ENCODE data around the gene MARVELD2. TPM values are rescaled to one million over a fixed set of nuclear protein-coding genes. Genes with fewer than 3 reads are reported as not detected.
A peak's percentile ranks its signal among the peaks of the same experiment; 100 is the strongest.

Gene MARVELD2
- total and polyA plus RNA-seq, 2 of the 13 experiments (the other 11 are each of a cell fraction or from before 2014, with no cell fraction given), result 11.1 to 15.4 TPM

DNA sequence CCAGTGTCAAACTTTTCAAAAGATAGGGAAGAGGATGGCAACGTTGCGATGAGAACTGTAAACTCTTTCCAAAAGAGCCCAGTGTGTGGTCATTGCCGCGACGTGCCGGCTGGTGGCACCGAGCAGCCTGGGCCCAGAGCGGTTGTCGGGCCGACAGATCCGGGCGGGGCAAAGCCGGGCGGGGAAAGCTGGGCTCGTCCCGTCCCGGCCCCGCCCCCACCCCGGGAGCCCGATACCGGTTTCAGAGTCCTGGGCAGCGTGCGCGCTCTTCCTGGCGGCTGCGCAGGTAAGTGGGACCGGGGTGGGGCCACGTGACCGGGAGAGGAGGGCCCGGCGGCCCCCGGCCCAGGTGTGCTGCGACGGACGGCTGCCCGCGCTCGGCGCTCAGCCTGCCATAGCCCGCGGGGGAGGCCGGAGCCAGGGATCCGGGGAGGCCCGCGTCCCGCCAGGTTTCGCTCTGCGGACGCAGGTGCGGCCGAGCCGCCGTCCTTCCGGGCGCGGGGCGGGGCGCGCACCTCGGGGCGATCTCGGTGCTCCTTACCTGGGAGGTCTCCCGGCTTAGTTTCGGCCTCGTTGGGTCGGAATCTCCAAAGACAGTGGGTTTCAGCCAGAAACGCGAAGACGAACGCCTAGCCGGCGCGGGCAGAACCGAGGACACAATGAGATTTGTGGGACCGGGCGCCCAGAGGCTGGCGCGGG is at the start of gene MARVELD2 (continued):
- TF ChIP-seq SKIL (CRISPR knock-in tag; IDR thresholded peaks at IDR 0.05; ENCODE audit: borderline replicate concordance), result 0 out of 2 replicates have a peak, but pooled peaks have one; percentile 44
- no peak for TF ChIP-seq DBP (CRISPR knock-in tag; IDR thresholded peaks at IDR 0.05; ENCODE audit: not compliant biosample characterization)
- TF ChIP-seq ZNF451 (CRISPR knock-in tag; IDR thresholded peaks at IDR 0.05), result 0 out of 2 replicates have a peak, but pooled peaks have one; percentile 71
- no peak for TF ChIP-seq ZNF234 (CRISPR knock-in tag; conservative IDR thresholded peaks at IDR 0.05)
- 0 out of 2 replicates have a peak, but pooled peaks have one; percentile 44 for TF ChIP-seq ZBTB42 (CRISPR knock-in tag; IDR thresholded peaks at IDR 0.05)
- TF ChIP-seq ARNT (IDR thresholded peaks at IDR 0.05), result no peak
- no peak for TF ChIP-seq HOXA7 (CRISPR knock-in tag; IDR thresholded peaks at IDR 0.05)
- TF ChIP-seq AHDC1 (CRISPR knock-in tag; IDR thresholded peaks at IDR 0.05; ENCODE audit: borderline replicate concordance), result 0 out of 2 replicates have a peak, but pooled peaks have one; percentile 49
- TF ChIP-seq GABPA (IDR thresholded peaks at IDR 0.05; ENCODE audit: low read depth, low read length), result no peak
- TF ChIP-seq GABPA (CRISPR knock-in tag; IDR thresholded peaks at IDR 0.05; ENCODE audit: low read depth), result peak; percentile 9; the same call in 1 of the 2 replicates
- no peak for TF ChIP-seq STAT5B (CRISPR knock-in tag; IDR thresholded peaks at IDR 0.05)
- TF ChIP-seq NR1H2 (CRISPR knock-in tag; IDR thresholded peaks at IDR 0.05; ENCODE audit: borderline replicate concordance, low read depth), result no peak
- no peak for TF ChIP-seq ETS1 (CRISPR knock-in tag; IDR thresholded peaks at IDR 0.05)
- peak; percentile 87 for TF ChIP-seq ASH2L (IDR thresholded peaks at IDR 0.05; ENCODE audit: insufficient read length, low read depth, low read length)
- no peak for TF ChIP-seq ZBTB21 (CRISPR knock-in tag; IDR thresholded peaks at IDR 0.05)
- TF ChIP-seq POGZ (CRISPR knock-in tag; IDR thresholded peaks at IDR 0.05), result peak; percentile 84
- TF ChIP-seq POLR2A (IDR thresholded peaks at IDR 0.05; ENCODE audit: insufficient read depth in 1 of 2, low read depth in 2 of 2, low read length in 2 of 2), result peak; percentile 45 to 70; a peak in 3 of 4 replicates
- TF ChIP-seq ZNF558 (CRISPR knock-in tag; IDR thresholded peaks at IDR 0.05; ENCODE audit: borderline replicate concordance), result peak; percentile 74; the same call in 1 of the 2 replicates
- peak; percentile 78 for TF ChIP-seq XRCC5 (optimal IDR thresholded peaks at IDR 0.05; ENCODE audit: low read length)
- no peak for TF ChIP-seq TSC22D2 (CRISPR knock-in tag; IDR thresholded peaks at IDR 0.05; ENCODE audit: borderline replicate concordance)
- TF ChIP-seq SOX5 (CRISPR knock-in tag; IDR thresholded peaks at IDR 0.05; ENCODE audit: borderline replicate concordance), result peak; percentile 51; the same call in 1 of the 2 replicates

All from HepG2 (cell line).